IPS-15b (cell line): ENCODE measurements around the gene NUDT19.
"Not testable (repeated sequence)": the region's sequence is repeated elsewhere in the genome, so short reads cannot be mapped to it uniquely, and the experiment has no call there.

ENCODE experiments used
- H3K27me3 ChIP-seq: one replicate; pipeline ENCODE4 v1.6.1; 2013; ENCODE audit warnings: low read length; ENCODE audit not compliant: control insufficient read depth, insufficient read depth
- H3K36me3 ChIP-seq: one replicate; pipeline ENCODE4 v1.6.1; 2013; ENCODE audit warnings: low read length; ENCODE audit not compliant: control insufficient read depth, insufficient read depth
- H3K4me1 ChIP-seq: one replicate; pipeline ENCODE4 v1.6.1; 2013; ENCODE audit warnings: mild to moderate bottlenecking, low read length; ENCODE audit not compliant: control insufficient read depth, insufficient read depth
- H3K4me3 ChIP-seq: one replicate; pipeline ENCODE4 v1.5.1; 2013; ENCODE audit warnings: low read depth, low read length
- H3K9ac ChIP-seq: one replicate; pipeline ENCODE4 v1.6.1; 2013; ENCODE audit warnings: low read depth, mild to moderate bottlenecking, low read length
- H3K9me3 ChIP-seq: one replicate; pipeline ENCODE4 v1.6.1; 2013; ENCODE audit warnings: mild to moderate bottlenecking, low read length; ENCODE audit not compliant: control insufficient read depth, insufficient read depth

The NUDT19 gene

GRCh38 chr19:32676186-32676894, 15.3 kb upstream of the NUDT19 start:
- Histone ChIP-seq H3K9me3 (no peaks in the 10 kb centered on the region), H3K36me3 (no peaks in the 10 kb centered on the region), H3K4me1 (peaks cover 2% of the 10 kb centered on the region), H3K4me3 (peak overlapping the region; percentile 79), H3K9ac (no peak overlapping the region), H3K27me3 (peaks cover 26% of the 10 kb centered on the region)

GRCh38 chr19:32676895-32677359, 14.7 kb upstream of the NUDT19 start:
- Histone ChIP-seq H3K27me3 (peaks cover 26% of the 10 kb centered on the region), H3K36me3 (no peaks in the 10 kb centered on the region), H3K9me3 (no peaks in the 10 kb centered on the region), H3K4me1 (peaks cover 2% of the 10 kb centered on the region), H3K4me3 (peak overlapping the region; percentile 79), H3K9ac (no peak overlapping the region)

- Histone ChIP-seq H3K36me3 (no peaks in the 10 kb centered on the region), H3K9ac (no peak overlapping the region), H3K27me3 (peaks cover 26% of the 10 kb centered on the region), H3K9me3 (no peaks in the 10 kb centered on the region), H3K4me1 (peaks cover 2% of the 10 kb centered on the region), H3K4me3 (no peak overlapping the region)
These were observed 14.0 kb upstream of the NUDT19 start for GRCh38 chr19:32677657-32678056.

GRCh38 chr19:32680986-32681385, 10.6 kb upstream of the NUDT19 start:
- H3K9ac ChIP-seq: no peak overlapping the region
- H3K9me3 ChIP-seq: no peaks in the 10 kb centered on the region
- no peak overlapping the region for H3K4me3 ChIP-seq
- no peaks in the 10 kb centered on the region for H3K36me3 ChIP-seq
- H3K4me1 ChIP-seq: no peaks in the 10 kb centered on the region
- peaks cover 22% of the 10 kb centered on the region for H3K27me3 ChIP-seq

- no peaks in the 10 kb centered on the region for H3K9me3 ChIP-seq
- H3K4me1 ChIP-seq: no peaks in the 10 kb centered on the region
- H3K9ac ChIP-seq: no peak overlapping the region
- H3K36me3 ChIP-seq: no peaks in the 10 kb centered on the region
- H3K4me3 ChIP-seq: no peak overlapping the region
- H3K27me3 ChIP-seq: peaks cover 9% of the 10 kb centered on the region
These were observed 9.3 kb upstream of the NUDT19 start for GRCh38 chr19:32682317-32682716.

GRCh38 chr19:32686847-32687475, 4.7 kb upstream of the NUDT19 start:
- Histone ChIP-seq H3K9ac (no peak overlapping the region), H3K36me3 (no peaks in the 10 kb centered on the region), H3K4me3 (no peak overlapping the region), H3K4me1 (no peaks in the 10 kb centered on the region), H3K9me3 (no peaks in the 10 kb centered on the region), H3K27me3 (peaks cover 5% of the 10 kb centered on the region)

GRCh38 chr19:32687681-32688080, 3.9 kb upstream of the NUDT19 start:
- H3K36me3 ChIP-seq: no peaks in the 10 kb centered on the region
- H3K9ac ChIP-seq: no peak overlapping the region
- H3K27me3 ChIP-seq: peaks cover 6% of the 10 kb centered on the region
- H3K4me3 ChIP-seq: no peak overlapping the region
- H3K4me1 ChIP-seq: no peaks in the 10 kb centered on the region
- no peaks in the 10 kb centered on the region for H3K9me3 ChIP-seq

- Histone ChIP-seq H3K9me3 (no peaks in the 10 kb centered on the region), H3K9ac (no peak overlapping the region), H3K27me3 (peaks cover 12% of the 10 kb centered on the region), H3K4me3 (no peak overlapping the region), H3K4me1 (no peaks in the 10 kb centered on the region), H3K36me3 (no peaks in the 10 kb centered on the region)
These were observed 3.3 kb upstream of the NUDT19 start for GRCh38 chr19:32688311-32688710.

GRCh38 chr19:32691952-32692726, 518 bp downstream of the NUDT19 start:
- peak overlapping the region; percentile 49 for H3K4me3 ChIP-seq

GRCh38 chr19:32692727-32693061, 1.1 kb downstream of the NUDT19 start:
- Histone ChIP-seq H3K9me3 (no peaks in the 10 kb centered on the region), H3K4me1 (no peaks in the 10 kb centered on the region), H3K4me3 (peak overlapping the region; percentile 49), H3K27me3 (peaks cover 12% of the 10 kb centered on the region), H3K9ac (peak overlapping the region; percentile 65), H3K36me3 (no peaks in the 10 kb centered on the region)

More at GRCh38 chr19:32691952-32692726, 518 bp downstream of the NUDT19 start:
- Histone ChIP-seq H3K4me1 (no peaks in the 10 kb centered on the region), H3K36me3 (no peaks in the 10 kb centered on the region), H3K9ac (peak overlapping the region; percentile 65), H3K9me3 (no peaks in the 10 kb centered on the region), H3K27me3 (peaks cover 12% of the 10 kb centered on the region)

GRCh38 chr19:32693151-32694108, 1.8 kb downstream of the NUDT19 start:
- H3K4me3 ChIP-seq, H3K36me3 ChIP-seq, H3K9ac ChIP-seq: not testable (repeated sequence)

More at GRCh38 chr19:32693151-32694108, 1.8 kb downstream of the NUDT19 start:
- not testable (repeated sequence) for H3K9me3 ChIP-seq, H3K4me1 ChIP-seq
- H3K27me3 ChIP-seq: peaks cover 12% of the 10 kb centered on the region
